ENCODE results near the gene ACP1. TPM values are rescaled to one million over a fixed set of nuclear protein-coding genes. Genes with fewer than 3 reads are reported as not detected.
A peak's percentile ranks its signal among the peaks of the same experiment; 100 is the strongest.

The ACP1 gene
- total RNA-seq, 4 donors from 2014 or later = 54.0 to 81.5 (median 73.8) TPM

GRCh38 chr2:296354-296753, 31.6 kb downstream of the ACP1 start:
- no peak overlapping the region for H3K4me3 ChIP-seq
- peaks cover 0 to 5% (median 0%) of the 10 kb centered on the region in 4 donors for H3K9me3 ChIP-seq
- TF ChIP-seq POLR2AphosphoS5 (IDR thresholded peaks at IDR 0.05) = no peak
- intact Hi-C loops (cut with DNase I) = no loop called here
- 91% methylated on average over 1 of the region's 3 CpGs for WGBS
- H3K27me3 ChIP-seq = peaks cover 0 to 39% (median 0%) of the 10 kb centered on the region in 4 donors
- H3K36me3 ChIP-seq = no peaks in the 10 kb centered on the region
- no peak for DNase-seq (ENCODE audit: extremely low spot score)
- H3K4me1 ChIP-seq = no peaks in the 10 kb centered on the region
- H3K27ac ChIP-seq (replicated peaks in 1 of 4) = no peak overlapping the region

- no peaks in the 10 kb centered on the region for H3K36me3 ChIP-seq
- intact Hi-C loops (cut with DNase I) = no loop called here
- WGBS = 83% methylated on average over 9 of the region's 9 CpGs
- no peak for DNase-seq (ENCODE audit: extremely low spot score)
- no peaks in the 10 kb centered on the region for H3K27me3 ChIP-seq
- no peak overlapping the region for H3K27ac ChIP-seq (replicated peaks in 1 of 4)
- H3K4me3 ChIP-seq = no peak overlapping the region
- peaks cover 0 to 8% (median 0%) of the 10 kb centered on the region in 4 donors for H3K9me3 ChIP-seq
- TF ChIP-seq POLR2A (IDR thresholded peaks at IDR 0.05; ENCODE audit: low read depth) = no peak
- TF ChIP-seq EP300 (IDR thresholded peaks at IDR 0.05) = no peak
- no peak for TF ChIP-seq POLR2AphosphoS5 (IDR thresholded peaks at IDR 0.05)
- TF ChIP-seq CTCF (IDR thresholded peaks at IDR 0.05) = no peak
- H3K4me1 ChIP-seq = no peaks in the 10 kb centered on the region
Observed at GRCh38 chr2:305366-305765, 40.6 kb downstream of the ACP1 start.

GRCh38 chr2:309148-309953, 44.6 kb downstream of the ACP1 start:
- peaks cover 0 to 5% (median 0%) of the 10 kb centered on the region in 4 donors for H3K27me3 ChIP-seq
- H3K36me3 ChIP-seq = no peaks in the 10 kb centered on the region
- H3K4me1 ChIP-seq = no peaks in the 10 kb centered on the region
- no peaks in the 10 kb centered on the region for H3K9me3 ChIP-seq
- H3K27ac ChIP-seq (replicated peaks in 1 of 4) = no peak overlapping the region
- no peak overlapping the region for H3K4me3 ChIP-seq
- intact Hi-C loops (cut with DNase I) = no loop called here
- peak; percentile 90 for DNase-seq (ENCODE audit: extremely low spot score)
- 43% methylated on average over 9 of the region's 13 CpGs for WGBS
- TF ChIP-seq POLR2AphosphoS5 (IDR thresholded peaks at IDR 0.05) (no peak), EP300 (IDR thresholded peaks at IDR 0.05) (no peak), POLR2A (IDR thresholded peaks at IDR 0.05; ENCODE audit: low read depth) (no peak), CTCF (IDR thresholded peaks at IDR 0.05) (no peak)

GRCh38 chr2:309954-310510, 45.3 kb downstream of the ACP1 start:
- Histone ChIP-seq H3K9me3 (no peaks in the 10 kb centered on the region), H3K4me3 (no peak overlapping the region), H3K27ac (replicated peaks in 1 of 4) (no peak overlapping the region), H3K4me1 (no peaks in the 10 kb centered on the region), H3K36me3 (no peaks in the 10 kb centered on the region), H3K27me3 (peaks cover 0 to 12% (median 0%) of the 10 kb centered on the region in 4 donors)
- DNase-seq (ENCODE audit: extremely low spot score) = no peak
- intact Hi-C loops (cut with DNase I) = no loop called here
- no peak for TF ChIP-seq POLR2AphosphoS5 (IDR thresholded peaks at IDR 0.05)
- TF ChIP-seq POLR2A (IDR thresholded peaks at IDR 0.05; ENCODE audit: low read depth) = no peak
- no peak for TF ChIP-seq CTCF (IDR thresholded peaks at IDR 0.05)
- no peak for TF ChIP-seq EP300 (IDR thresholded peaks at IDR 0.05)
- WGBS = 71% methylated on average over 10 of the region's 10 CpGs

GRCh38 chr2:310994-311393, 46.2 kb downstream of the ACP1 start:
- H3K27ac ChIP-seq (replicated peaks in 1 of 4) = no peak overlapping the region
- H3K36me3 ChIP-seq = no peaks in the 10 kb centered on the region
- intact Hi-C loops (cut with DNase I) = no loop called here
- 91% methylated on average over 5 of the region's 5 CpGs for WGBS
- H3K9me3 ChIP-seq = no peaks in the 10 kb centered on the region
- TF ChIP-seq POLR2A (IDR thresholded peaks at IDR 0.05; ENCODE audit: low read depth) = no peak
- TF ChIP-seq POLR2AphosphoS5 (IDR thresholded peaks at IDR 0.05) = no peak
- no peak for TF ChIP-seq EP300 (IDR thresholded peaks at IDR 0.05)
- no peak for TF ChIP-seq CTCF (IDR thresholded peaks at IDR 0.05)
- H3K4me1 ChIP-seq = no peaks in the 10 kb centered on the region
- H3K4me3 ChIP-seq = no peak overlapping the region
- no peak for DNase-seq (ENCODE audit: extremely low spot score)
- H3K27me3 ChIP-seq = peaks cover 0 to 18% (median 0%) of the 10 kb centered on the region in 4 donors

Data from esophagus muscularis mucosa (tissue), 4 donors.